ENCODE data around the gene N4BP2L1. TPM values are rescaled to one million over a fixed set of nuclear protein-coding genes. Genes with fewer than 3 reads are reported as not detected.

Gene N4BP2L1
- total RNA-seq, 1 donor from 2014 or later: 24.3 TPM

DNA sequence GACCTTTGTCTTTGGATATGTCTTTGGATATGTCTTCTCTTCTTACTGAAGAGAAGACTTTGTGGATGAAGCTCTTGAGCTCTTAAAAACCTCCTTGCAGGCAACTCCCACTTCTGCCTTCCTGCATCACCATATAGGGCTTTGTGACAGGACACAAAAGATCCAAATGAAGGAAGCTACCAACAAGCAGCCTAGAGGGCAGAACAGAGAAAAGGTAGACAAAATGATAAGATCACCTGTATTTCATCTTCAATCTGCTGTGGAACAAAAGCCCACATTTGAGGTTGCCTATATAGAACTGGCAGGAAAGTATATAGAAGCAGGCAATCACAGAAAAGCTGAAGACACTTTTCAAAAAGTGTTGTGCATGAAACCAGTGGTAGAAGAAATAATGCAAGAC lies 42.5 kb downstream of the N4BP2L1 start:
- H3K27ac Mint-ChIP-seq: no peak overlapping the region
- H3K4me1 Mint-ChIP-seq: peaks cover 5% of the 10 kb centered on the region
- ATAC-seq (ENCODE audit: low read depth) (no peak), DNase-seq (no peak)
- POLR2A ChIA-PET: no interaction called here
- no peak overlapping the region for H3K4me3 Mint-ChIP-seq
- CTCF ChIA-PET: interaction anchor here (1.2 kb wide), 1 partner anchor 196 kb away, joined by 3 read pairs; no protein-coding TSS in a partner anchor
- no peaks in the 10 kb centered on the region for H3K36me3 Mint-ChIP-seq (ENCODE audit: low read depth)
- intact Hi-C loops (cut with micrococcal nuclease): no loop called here
- H3K27me3 Mint-ChIP-seq: no peaks in the 10 kb centered on the region
- TF ChIP-seq, protein P1, sequence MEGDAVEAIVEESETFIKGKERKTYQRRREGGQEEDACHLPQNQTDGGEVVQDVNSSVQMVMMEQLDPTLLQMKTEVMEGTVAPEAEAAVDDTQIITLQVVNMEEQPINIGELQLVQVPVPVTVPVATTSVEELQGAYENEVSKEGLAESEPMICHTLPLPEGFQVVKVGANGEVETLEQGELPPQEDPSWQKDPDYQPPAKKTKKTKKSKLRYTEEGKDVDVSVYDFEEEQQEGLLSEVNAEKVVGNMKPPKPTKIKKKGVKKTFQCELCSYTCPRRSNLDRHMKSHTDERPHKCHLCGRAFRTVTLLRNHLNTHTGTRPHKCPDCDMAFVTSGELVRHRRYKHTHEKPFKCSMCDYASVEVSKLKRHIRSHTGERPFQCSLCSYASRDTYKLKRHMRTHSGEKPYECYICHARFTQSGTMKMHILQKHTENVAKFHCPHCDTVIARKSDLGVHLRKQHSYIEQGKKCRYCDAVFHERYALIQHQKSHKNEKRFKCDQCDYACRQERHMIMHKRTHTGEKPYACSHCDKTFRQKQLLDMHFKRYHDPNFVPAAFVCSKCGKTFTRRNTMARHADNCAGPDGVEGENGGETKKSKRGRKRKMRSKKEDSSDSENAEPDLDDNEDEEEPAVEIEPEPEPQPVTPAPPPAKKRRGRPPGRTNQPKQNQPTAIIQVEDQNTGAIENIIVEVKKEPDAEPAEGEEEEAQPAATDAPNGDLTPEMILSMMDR (IDR thresholded peaks at IDR 0.05): no peak
- H3K9me3 Mint-ChIP-seq: no peaks in the 10 kb centered on the region

DNA sequence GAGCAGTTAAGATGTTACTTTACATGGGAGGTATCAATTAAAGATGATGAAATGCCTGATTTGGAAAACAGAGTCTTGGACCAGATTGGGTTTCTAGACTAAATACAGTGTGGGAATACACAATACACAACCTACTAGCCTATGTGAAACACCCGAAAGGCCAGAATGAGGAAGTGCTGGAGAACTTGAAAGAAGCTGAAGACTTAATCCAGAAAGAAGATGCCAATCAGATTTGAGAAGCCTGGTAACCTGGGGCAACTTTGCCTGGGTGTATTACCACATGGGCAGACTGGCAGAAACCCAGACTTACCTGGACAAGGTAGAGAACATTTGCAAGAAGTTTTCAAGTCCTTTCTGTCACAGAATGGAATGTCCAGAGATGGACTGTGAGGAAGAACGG lies 43.2 kb downstream of the N4BP2L1 start:
- ATAC-seq (ENCODE audit: low read depth): no peak
- TF ChIP-seq, protein P1 (IDR thresholded peaks at IDR 0.05): no peak
- peaks cover 1% of the 10 kb centered on the region for H3K36me3 Mint-ChIP-seq (ENCODE audit: low read depth)
- ChIA-PET POLR2A (no interaction called here), CTCF (interaction anchor here (1.2 kb wide), 1 partner anchor 196 kb away, joined by 3 read pairs; no protein-coding TSS in a partner anchor)
- no peak overlapping the region for H3K4me3 Mint-ChIP-seq
- H3K27me3 Mint-ChIP-seq: no peaks in the 10 kb centered on the region
- no peak overlapping the region for H3K27ac Mint-ChIP-seq
- intact Hi-C loops (cut with micrococcal nuclease): loop anchor here (5.0 kb wide), 2 partner anchors 43 to 258 kb away; partner anchors contain the start of gene N4BP2L1
- no peaks in the 10 kb centered on the region for H3K9me3 Mint-ChIP-seq
- no peaks in the 10 kb centered on the region for H3K4me1 Mint-ChIP-seq
- no peak for DNase-seq

DNA sequence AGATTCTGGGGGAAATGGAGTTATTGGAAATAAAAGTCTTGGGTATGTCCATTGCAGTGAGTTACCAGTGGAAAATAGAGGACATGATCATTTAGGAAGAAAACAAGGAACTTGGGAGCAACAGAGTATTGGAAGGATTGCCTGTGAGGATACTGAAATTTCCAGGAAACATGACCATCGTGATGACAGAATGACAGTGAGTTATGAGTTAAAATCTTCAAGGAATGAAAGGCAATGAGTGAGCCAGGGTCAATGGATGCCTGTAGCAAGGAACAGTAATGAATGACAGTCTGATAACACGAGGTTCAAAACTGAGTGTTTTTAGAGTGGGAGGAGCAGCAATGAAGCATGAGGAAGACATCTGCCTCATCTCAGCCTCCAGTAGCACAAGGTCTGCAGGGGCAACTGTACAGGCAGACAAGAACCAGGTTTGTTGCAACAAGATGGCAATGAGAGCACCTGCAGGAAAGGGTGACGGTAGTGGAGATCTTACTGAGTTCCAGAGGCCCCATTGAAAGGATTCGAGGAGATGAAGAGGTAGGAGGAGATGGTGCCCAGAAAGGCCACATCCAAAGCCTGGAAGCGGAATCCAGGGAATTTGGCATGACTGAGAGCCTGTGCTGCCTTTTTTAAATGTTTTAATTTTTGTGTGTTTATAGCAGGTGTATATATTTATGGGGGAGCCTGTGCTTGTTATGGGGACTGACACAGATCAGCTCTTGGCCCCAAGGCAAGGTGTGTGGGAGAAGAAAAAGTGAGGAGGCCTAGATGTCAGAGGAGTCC lies 43.9 kb downstream of the N4BP2L1 start:
- Mint-ChIP-seq H3K27ac (no peak overlapping the region), H3K27me3 (no peaks in the 10 kb centered on the region), H3K4me3 (no peak overlapping the region), H3K4me1 (no peaks in the 10 kb centered on the region), H3K9me3 (no peaks in the 10 kb centered on the region), H3K36me3 (ENCODE audit: low read depth) (peaks cover 3% of the 10 kb centered on the region)
- no peak for ATAC-seq (ENCODE audit: low read depth)
- intact Hi-C loops (cut with micrococcal nuclease): loop anchor here (5.0 kb wide), 2 partner anchors 43 to 258 kb away; partner anchors contain the start of gene N4BP2L1
- DNase-seq: no peak
- TF ChIP-seq, protein P1 (IDR thresholded peaks at IDR 0.05): no peak
- CTCF ChIA-PET: interaction anchor here (1.3 kb wide), 1 partner anchor 197 kb away, joined by 5 read pairs; no protein-coding TSS in a partner anchor
- POLR2A ChIA-PET: no interaction called here

DNA sequence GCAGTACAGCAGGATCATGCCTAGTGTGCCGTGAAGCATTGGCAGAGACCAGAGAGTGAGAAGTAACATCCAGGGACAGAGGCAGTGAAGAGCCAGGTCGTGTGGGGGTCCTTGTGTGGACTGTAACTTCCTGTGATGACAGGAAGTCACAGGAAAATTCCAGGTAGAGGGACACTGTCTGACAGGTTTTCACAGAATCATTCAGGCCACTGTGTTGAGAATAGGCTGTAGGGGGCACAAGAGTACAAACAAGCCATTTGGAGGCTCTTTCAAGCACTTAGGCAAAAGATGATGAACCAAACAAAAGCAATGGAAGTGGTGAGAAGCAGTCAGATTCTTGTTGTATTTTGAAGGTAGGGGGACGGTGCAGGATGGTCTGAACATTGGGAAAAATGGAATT lies 46.4 kb downstream of the N4BP2L1 start:
- ChIA-PET CTCF (interaction anchor here (1.2 to 3.7 kb wide), 3 partner anchors 14 to 200 kb away, joined by 3 to 34 read pairs (median 11); no protein-coding TSS in a partner anchor), POLR2A (no interaction called here)
- Mint-ChIP-seq H3K27me3 (no peaks in the 10 kb centered on the region), H3K27ac (no peak overlapping the region), H3K36me3 (ENCODE audit: low read depth) (peaks cover 5% of the 10 kb centered on the region), H3K4me3 (no peak overlapping the region), H3K4me1 (no peaks in the 10 kb centered on the region), H3K9me3 (no peaks in the 10 kb centered on the region)
- intact Hi-C loops (cut with micrococcal nuclease): loop anchor here (1.0 to 5.0 kb wide), 4 partner anchors 46 to 261 kb away; partner anchors contain the start of gene N4BP2L1
- TF ChIP-seq, protein P1 (IDR thresholded peaks at IDR 0.05): no peak
- ATAC-seq (ENCODE audit: low read depth) (peak; percentile 37), DNase-seq (no peak)

DNA sequence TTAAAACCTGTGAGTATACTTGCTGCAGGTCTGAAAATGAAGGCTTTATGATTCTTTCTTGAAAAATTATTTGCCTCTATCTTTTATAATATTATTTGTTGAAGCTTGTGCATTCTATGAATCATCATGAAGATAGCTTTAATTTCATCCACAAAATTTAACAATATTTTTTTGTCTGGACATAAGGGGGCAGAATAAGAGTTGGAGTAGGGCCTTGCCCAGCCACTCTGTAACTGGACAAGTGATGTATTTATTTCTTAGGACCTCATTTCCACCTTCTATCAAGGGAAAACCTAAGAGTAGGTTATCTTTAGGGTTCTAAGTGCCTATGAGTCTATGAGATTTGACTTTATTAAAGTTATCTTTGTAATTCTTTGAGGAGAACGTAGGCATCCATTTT lies 49.9 kb downstream of the N4BP2L1 start:
- TF ChIP-seq, protein P1 (IDR thresholded peaks at IDR 0.05): no peak
- H3K4me1 Mint-ChIP-seq: no peaks in the 10 kb centered on the region
- ChIA-PET POLR2A (no interaction called here), CTCF (interaction anchor here (1.0 to 2.0 kb wide), 3 partner anchors 65 to 468 kb away, joined by 3 to 7 read pairs (median 3); no protein-coding TSS in a partner anchor)
- intact Hi-C loops (cut with micrococcal nuclease): no loop called here
- no peaks in the 10 kb centered on the region for H3K27me3 Mint-ChIP-seq
- no peak overlapping the region for H3K27ac Mint-ChIP-seq
- no peak overlapping the region for H3K4me3 Mint-ChIP-seq
- DNase-seq (no peak), ATAC-seq (ENCODE audit: low read depth) (no peak)
- peaks cover 7% of the 10 kb centered on the region for H3K36me3 Mint-ChIP-seq (ENCODE audit: low read depth)
- H3K9me3 Mint-ChIP-seq: no peaks in the 10 kb centered on the region

Data from activated B cell treated with CpG ODN at 0.5 μM for 24 hours (primary cell).